ENCODE measurements around the gene COA3. TPM values are rescaled to one million over a fixed set of nuclear protein-coding genes. Genes with fewer than 3 reads are reported as not detected.

Gene COA3
- total RNA-seq, 4 donors from 2014 or later: 76.4 to 101 (median 94.8) TPM

DNA sequence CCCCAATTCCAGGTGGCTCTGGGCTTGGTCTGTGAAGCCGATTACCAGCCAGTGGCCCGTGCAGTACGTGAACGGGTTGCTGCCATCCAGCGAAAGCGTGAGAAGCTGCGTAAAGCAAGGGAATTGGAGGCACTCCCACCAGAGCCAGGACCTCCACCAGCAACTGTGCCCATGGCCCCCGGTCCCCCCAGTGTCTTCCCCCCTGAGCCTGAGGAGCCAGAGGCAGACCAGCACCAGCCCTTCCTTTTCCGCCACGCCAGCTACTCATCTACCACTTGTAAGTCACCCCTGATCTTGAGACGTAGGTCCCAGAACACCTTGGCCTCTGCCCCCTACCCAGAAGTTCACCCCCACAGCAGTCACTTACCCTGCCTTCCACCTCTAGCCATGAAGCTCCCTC, 11.2 kb downstream of the COA3 start:
- Histone ChIP-seq H3K4me1 (peaks cover 0 to 33% (median 5%) of the 10 kb centered on the region in 3 donors), H3K27me3 (peaks cover 0 to 61% (median 11%) of the 10 kb centered on the region in 4 donors), H3K27ac (no peak overlapping the region), H3K9me3 (no peaks in the 10 kb centered on the region), H3K4me3 (no peak overlapping the region), H3K36me3 (peaks cover 0 to 49% (median 0%) of the 10 kb centered on the region in 3 donors)
- DNase-seq: no peak
- TF ChIP-seq, protein P1, sequence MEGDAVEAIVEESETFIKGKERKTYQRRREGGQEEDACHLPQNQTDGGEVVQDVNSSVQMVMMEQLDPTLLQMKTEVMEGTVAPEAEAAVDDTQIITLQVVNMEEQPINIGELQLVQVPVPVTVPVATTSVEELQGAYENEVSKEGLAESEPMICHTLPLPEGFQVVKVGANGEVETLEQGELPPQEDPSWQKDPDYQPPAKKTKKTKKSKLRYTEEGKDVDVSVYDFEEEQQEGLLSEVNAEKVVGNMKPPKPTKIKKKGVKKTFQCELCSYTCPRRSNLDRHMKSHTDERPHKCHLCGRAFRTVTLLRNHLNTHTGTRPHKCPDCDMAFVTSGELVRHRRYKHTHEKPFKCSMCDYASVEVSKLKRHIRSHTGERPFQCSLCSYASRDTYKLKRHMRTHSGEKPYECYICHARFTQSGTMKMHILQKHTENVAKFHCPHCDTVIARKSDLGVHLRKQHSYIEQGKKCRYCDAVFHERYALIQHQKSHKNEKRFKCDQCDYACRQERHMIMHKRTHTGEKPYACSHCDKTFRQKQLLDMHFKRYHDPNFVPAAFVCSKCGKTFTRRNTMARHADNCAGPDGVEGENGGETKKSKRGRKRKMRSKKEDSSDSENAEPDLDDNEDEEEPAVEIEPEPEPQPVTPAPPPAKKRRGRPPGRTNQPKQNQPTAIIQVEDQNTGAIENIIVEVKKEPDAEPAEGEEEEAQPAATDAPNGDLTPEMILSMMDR (IDR thresholded peaks at IDR 0.05): no peak
- no peak for TF ChIP-seq POLR2A (IDR thresholded peaks at IDR 0.05)
- 79 to 93% methylated on average over 6 to 9 of the region's 11 CpGs for WGBS, 2 donors
- intact Hi-C loops (cut with DNase I): no loop called here

- Histone ChIP-seq H3K9me3 (no peaks in the 10 kb centered on the region), H3K27ac (no peak overlapping the region), H3K4me3 (no peak overlapping the region), H3K27me3 (peaks cover 0 to 83% (median 19%) of the 10 kb centered on the region in 4 donors), H3K36me3 (peaks cover 0 to 50% (median 0%) of the 10 kb centered on the region in 3 donors), H3K4me1 (peaks cover 8 to 55% (median 11%) of the 10 kb centered on the region in 3 donors)
- 18 to 35% methylated on average over 32 to 48 of the region's 52 CpGs for WGBS, 2 donors
- intact Hi-C loops (cut with DNase I): no loop called here
- DNase-seq: no peak
- TF ChIP-seq, protein P1 (IDR thresholded peaks at IDR 0.05): no peak
- no peak for TF ChIP-seq POLR2A (IDR thresholded peaks at IDR 0.05)
These were observed 13.5 kb downstream of the COA3 start for GRCh38 chr17:42784811-42785592.

DNA sequence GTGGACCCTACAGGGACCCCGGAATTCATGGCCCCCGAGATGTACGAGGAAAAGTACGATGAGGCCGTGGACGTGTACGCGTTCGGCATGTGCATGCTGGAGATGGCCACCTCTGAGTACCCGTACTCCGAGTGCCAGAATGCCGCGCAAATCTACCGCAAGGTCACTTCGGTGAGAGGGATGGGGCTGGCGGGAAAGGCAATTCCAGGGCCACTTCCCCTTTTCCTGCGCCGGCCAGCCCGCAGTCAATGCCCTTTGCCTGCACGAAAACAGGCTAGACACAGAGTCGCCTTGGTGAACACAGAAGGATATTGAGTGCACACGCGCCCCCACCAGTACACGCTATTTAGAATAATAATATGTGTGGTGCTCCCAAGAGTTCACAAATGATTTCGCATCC, 14.1 kb downstream of the COA3 start:
- peaks cover 0 to 83% (median 19%) of the 10 kb centered on the region in 4 donors for H3K27me3 ChIP-seq
- intact Hi-C loops (cut with DNase I): no loop called here
- peaks cover 0 to 56% (median 1%) of the 10 kb centered on the region in 3 donors for H3K36me3 ChIP-seq
- TF ChIP-seq, protein P1 (IDR thresholded peaks at IDR 0.05): no peak
- no peak for TF ChIP-seq POLR2A (IDR thresholded peaks at IDR 0.05)
- H3K9me3 ChIP-seq: no peaks in the 10 kb centered on the region
- no peak for DNase-seq
- H3K27ac ChIP-seq: no peak overlapping the region
- 46 to 63% methylated on average over 6 to 8 of the region's 25 CpGs for WGBS, 2 donors
- no peak overlapping the region for H3K4me3 ChIP-seq
- peaks cover 8 to 61% (median 13%) of the 10 kb centered on the region in 3 donors for H3K4me1 ChIP-seq

DNA sequence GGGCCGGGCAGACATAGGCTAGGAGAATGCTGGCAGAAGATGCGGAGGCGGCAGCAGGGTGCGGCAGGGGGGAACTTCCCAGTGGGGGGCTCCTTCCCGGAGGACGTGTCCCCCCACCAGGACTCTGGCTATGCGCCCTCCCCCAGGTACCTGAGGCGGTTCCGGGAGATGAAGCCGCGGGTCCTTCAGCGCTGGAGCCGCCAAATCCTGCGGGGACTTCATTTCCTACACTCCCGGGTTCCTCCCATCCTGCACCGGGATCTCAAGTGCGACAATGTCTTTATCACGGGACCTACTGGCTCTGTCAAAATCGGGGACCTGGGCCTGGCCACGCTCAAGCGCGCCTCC, 14.7 kb downstream of the COA3 start:
- no peak for DNase-seq
- Histone ChIP-seq H3K4me3 (no peak overlapping the region), H3K9me3 (no peaks in the 10 kb centered on the region), H3K36me3 (peaks cover 0 to 57% (median 8%) of the 10 kb centered on the region in 3 donors), H3K27me3 (peaks cover 0 to 83% (median 19%) of the 10 kb centered on the region in 4 donors), H3K27ac (no peak overlapping the region), H3K4me1 (peaks cover 8 to 67% (median 13%) of the 10 kb centered on the region in 3 donors)
- WGBS, 2 donors: 20% methylated on average over 4 of the region's 22 CpGs; no CpG with 5 or more reads in 1 of the 2 donors
- intact Hi-C loops (cut with DNase I): no loop called here
- TF ChIP-seq, protein P1 (IDR thresholded peaks at IDR 0.05): no peak
- no peak for TF ChIP-seq POLR2A (IDR thresholded peaks at IDR 0.05)

DNA sequence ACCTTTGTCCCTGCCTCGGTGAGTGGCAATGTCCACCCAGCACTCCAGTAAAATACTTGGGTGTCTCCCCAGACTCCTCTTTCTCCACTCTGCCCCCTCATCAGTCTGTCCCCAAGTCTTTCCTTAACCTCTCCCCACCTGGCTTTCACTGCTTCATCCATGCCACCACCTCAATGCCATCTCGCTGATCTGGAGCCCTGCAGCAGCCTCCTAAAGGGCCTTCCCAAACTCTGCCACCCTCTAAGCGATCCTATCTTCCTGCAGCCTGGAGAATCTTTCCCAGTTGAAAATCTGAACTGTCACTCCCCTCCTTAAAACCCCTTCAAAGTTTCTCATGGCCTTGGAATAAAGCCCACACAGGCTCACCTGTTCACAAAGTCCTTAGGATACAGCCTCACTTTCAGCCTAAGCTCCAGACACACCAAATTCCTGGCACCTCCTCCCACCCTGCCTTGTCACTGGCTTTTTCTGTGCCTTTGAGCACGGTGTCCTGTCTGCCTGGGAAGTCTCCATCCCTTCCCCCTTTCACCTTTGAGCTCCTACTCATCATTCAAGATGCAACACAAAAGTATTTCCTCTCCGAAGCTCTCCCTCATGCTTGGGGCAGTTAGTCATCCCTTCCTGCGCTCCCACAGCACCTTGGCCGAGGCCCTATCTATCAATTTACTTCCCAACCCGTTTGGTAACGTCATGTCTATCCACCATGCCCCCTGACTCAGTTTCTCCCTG, 15.3 kb downstream of the COA3 start:
- H3K27ac ChIP-seq: no peak overlapping the region
- no peaks in the 10 kb centered on the region for H3K9me3 ChIP-seq
- H3K27me3 ChIP-seq: peaks cover 0 to 82% (median 19%) of the 10 kb centered on the region in 4 donors
- 25 to 53% methylated on average over 7 to 9 of the region's 9 CpGs for WGBS, 2 donors
- TF ChIP-seq POLR2A (IDR thresholded peaks at IDR 0.05): no peak
- TF ChIP-seq, protein P1 (IDR thresholded peaks at IDR 0.05): no peak
- no peak overlapping the region for H3K4me3 ChIP-seq
- H3K4me1 ChIP-seq: peaks cover 8 to 72% (median 13%) of the 10 kb centered on the region in 3 donors
- intact Hi-C loops (cut with DNase I): no loop called here
- H3K36me3 ChIP-seq: peaks cover 0 to 61% (median 13%) of the 10 kb centered on the region in 3 donors
- no peak for DNase-seq

All from esophagus squamous epithelium (tissue), 5 donors.